ENCODE results near the gene NXPH1. TPM values are rescaled to one million over a fixed set of nuclear protein-coding genes. Genes with fewer than 3 reads are reported as not detected.

The NXPH1 gene
- total and polyA plus RNA-seq, 9 of the 15 experiments (the other 6 are each of a cell fraction or from before 2014, with no cell fraction given) = 0.16 TPM; not detected in 8

DNA sequence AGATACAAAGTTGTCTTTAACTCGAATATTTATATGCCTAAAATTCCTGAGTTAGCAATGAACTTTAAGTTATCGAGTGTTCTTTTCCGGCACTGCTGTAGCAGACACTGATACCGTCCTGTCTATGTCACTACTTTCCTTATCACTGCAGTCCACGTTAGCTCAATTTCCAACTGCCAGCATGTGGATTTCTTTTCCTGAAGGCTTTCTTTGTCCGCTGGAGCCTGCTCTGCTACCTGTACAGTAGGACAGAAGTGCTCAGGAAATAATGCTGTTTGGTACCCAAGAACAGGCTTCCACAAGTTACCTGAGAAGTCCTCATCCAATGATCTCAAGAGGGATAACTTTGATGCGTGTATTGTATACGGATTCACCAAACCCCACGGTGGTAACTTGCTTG lies 329.4 kb downstream of the NXPH1 start (continued):
- TF ChIP-seq ELK3 (CRISPR knock-in tag; IDR thresholded peaks at IDR 0.05) = no peak
- no peak for TF ChIP-seq FOXJ3 (CRISPR knock-in tag; IDR thresholded peaks at IDR 0.05)
- no peak for TF ChIP-seq ZZZ3 (IDR thresholded peaks at IDR 0.05)
- TF ChIP-seq HOMEZ (CRISPR knock-in tag; IDR thresholded peaks at IDR 0.05) = no peak
- no peak for TF ChIP-seq ZFP1 (CRISPR knock-in tag; IDR thresholded peaks at IDR 0.05)
- peak; percentile 85 for TF ChIP-seq LEF1 (IDR thresholded peaks at IDR 0.05)
- TF ChIP-seq POLR2G (IDR thresholded peaks at IDR 0.05; ENCODE audit: low read depth, low read length) = 0 out of 2 replicates have a peak, but pooled peaks have one; percentile 32
- TF ChIP-seq SNIP1 (IDR thresholded peaks at IDR 0.05; ENCODE audit: low read depth) = no peak
- TF ChIP-seq, protein P1, sequence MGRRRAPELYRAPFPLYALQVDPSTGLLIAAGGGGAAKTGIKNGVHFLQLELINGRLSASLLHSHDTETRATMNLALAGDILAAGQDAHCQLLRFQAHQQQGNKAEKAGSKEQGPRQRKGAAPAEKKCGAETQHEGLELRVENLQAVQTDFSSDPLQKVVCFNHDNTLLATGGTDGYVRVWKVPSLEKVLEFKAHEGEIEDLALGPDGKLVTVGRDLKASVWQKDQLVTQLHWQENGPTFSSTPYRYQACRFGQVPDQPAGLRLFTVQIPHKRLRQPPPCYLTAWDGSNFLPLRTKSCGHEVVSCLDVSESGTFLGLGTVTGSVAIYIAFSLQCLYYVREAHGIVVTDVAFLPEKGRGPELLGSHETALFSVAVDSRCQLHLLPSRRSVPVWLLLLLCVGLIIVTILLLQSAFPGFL (CRISPR knock-in tag; IDR thresholded peaks at IDR 0.05) = no peak
- no peak for TF ChIP-seq BCLAF1 (IDR thresholded peaks at IDR 0.05; ENCODE audit: borderline replicate concordance in 1 of 2, control insufficient read depth in 1 of 2, low read depth in 2 of 2, low read length in 1 of 2)
- TF ChIP-seq TAF15 (IDR thresholded peaks at IDR 0.05; ENCODE audit: low read depth, low read length) = no peak
- TF ChIP-seq KLF6 (CRISPR knock-in tag; IDR thresholded peaks at IDR 0.05; ENCODE audit: borderline replicate concordance) = no peak
- TF ChIP-seq, protein P2, sequence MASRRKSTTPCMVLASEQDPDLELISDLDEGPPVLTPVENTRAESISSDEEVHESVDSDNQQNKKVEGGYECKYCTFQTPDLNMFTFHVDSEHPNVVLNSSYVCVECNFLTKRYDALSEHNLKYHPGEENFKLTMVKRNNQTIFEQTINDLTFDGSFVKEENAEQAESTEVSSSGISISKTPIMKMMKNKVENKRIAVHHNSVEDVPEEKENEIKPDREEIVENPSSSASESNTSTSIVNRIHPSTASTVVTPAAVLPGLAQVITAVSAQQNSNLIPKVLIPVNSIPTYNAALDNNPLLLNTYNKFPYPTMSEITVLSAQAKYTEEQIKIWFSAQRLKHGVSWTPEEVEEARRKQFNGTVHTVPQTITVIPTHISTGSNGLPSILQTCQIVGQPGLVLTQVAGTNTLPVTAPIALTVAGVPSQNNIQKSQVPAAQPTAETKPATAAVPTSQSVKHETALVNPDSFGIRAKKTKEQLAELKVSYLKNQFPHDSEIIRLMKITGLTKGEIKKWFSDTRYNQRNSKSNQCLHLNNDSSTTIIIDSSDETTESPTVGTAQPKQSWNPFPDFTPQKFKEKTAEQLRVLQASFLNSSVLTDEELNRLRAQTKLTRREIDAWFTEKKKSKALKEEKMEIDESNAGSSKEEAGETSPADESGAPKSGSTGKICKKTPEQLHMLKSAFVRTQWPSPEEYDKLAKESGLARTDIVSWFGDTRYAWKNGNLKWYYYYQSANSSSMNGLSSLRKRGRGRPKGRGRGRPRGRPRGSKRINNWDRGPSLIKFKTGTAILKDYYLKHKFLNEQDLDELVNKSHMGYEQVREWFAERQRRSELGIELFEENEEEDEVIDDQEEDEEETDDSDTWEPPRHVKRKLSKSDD (conservative IDR thresholded peaks at IDR 0.05; ENCODE audit: low read length) = no peak
- no peak for TF ChIP-seq BMI1 (IDR thresholded peaks at IDR 0.05; ENCODE audit: low read length)
- TF ChIP-seq BCOR (IDR thresholded peaks at IDR 0.05) = peak; percentile 27; the same call in 1 of the 2 replicates
- TF ChIP-seq MEIS2 (IDR thresholded peaks at IDR 0.05; ENCODE audit: partially characterized antibody) = peak; percentile 44
- no peak for TF ChIP-seq TCF7L2 (IDR thresholded peaks at IDR 0.05; ENCODE audit: low read depth, low read length)
- peak; percentile 67 for TF ChIP-seq KLF16 (IDR thresholded peaks at IDR 0.05)
- TF ChIP-seq KHSRP (IDR thresholded peaks at IDR 0.05) = no peak
- no peak for TF ChIP-seq ZNF384 (IDR thresholded peaks at IDR 0.05; ENCODE audit: low read depth, low read length)
- no peak for TF ChIP-seq BRD4 (IDR thresholded peaks at IDR 0.05)
